ENCODE results near the gene ABHD12. TPM values are rescaled to one million over a fixed set of nuclear protein-coding genes. Genes with fewer than 3 reads are reported as not detected.

The ABHD12 gene
- polyA plus RNA-seq, 1 donor (not counting 4 experiments of a cell fraction or from before 2014, with no cell fraction given) = 11.2 TPM

- H3K4me1 ChIP-seq (ENCODE audit: control insufficient read depth, extremely low read depth, insufficient read depth, low read length) = peaks cover 46% of the 10 kb centered on the region
- no peak for DNase-seq (ENCODE audit: low read depth, low spot score)
- no peaks in the 10 kb centered on the region for H3K9me3 ChIP-seq (ENCODE audit: control insufficient read depth, low read depth, low read length)
- FAIRE-seq = no peak
- no peak overlapping the region for H2AFZ ChIP-seq (ENCODE audit: control insufficient read depth, low read length)
- no peak overlapping the region for H3K27ac ChIP-seq (ENCODE audit: control insufficient read depth, insufficient read depth, low read length)
- peak overlapping the region; percentile 94 to 97 (median 97) for H3K4me3 ChIP-seq (ENCODE audit: control insufficient read depth in 2 of 3, extremely low read depth in 1 of 3, insufficient read depth in 2 of 3, low read depth in 1 of 3, low read length in 3 of 3)
- no peaks in the 10 kb centered on the region for H3K27me3 ChIP-seq (ENCODE audit: control insufficient read depth, extremely low read depth, insufficient read depth, low read length)
- H3K36me3 ChIP-seq (ENCODE audit: control insufficient read depth in 2 of 2, extremely low read depth in 1 of 2, insufficient read depth in 2 of 2, low read length in 2 of 2) = peaks cover 22 to 34% of the 10 kb centered on the region in 2 experiments
- peaks cover 12% of the 10 kb centered on the region for H3K9me1 ChIP-seq (ENCODE audit: control insufficient read depth, extremely low read depth, insufficient read depth, low read length)
- H4K20me1 ChIP-seq (ENCODE audit: control insufficient read depth, extremely low read depth, insufficient read depth, low read length) = peaks cover 49% of the 10 kb centered on the region
- H3K9ac ChIP-seq (ENCODE audit: control insufficient read depth, extremely low read depth, insufficient read depth, low read length) = peak overlapping the region; percentile 82
- TF ChIP-seq EZH2 (IDR thresholded peaks at IDR 0.05; ENCODE audit: low read length) = no peak
- no peak for TF ChIP-seq CTCF (optimal IDR thresholded peaks at IDR 0.05 in 1 of 3, IDR thresholded peaks at IDR 0.05 in 1 of 3, conservative IDR thresholded peaks at IDR 0.05 in 1 of 3; ENCODE audit: extremely low read depth in 1 of 3, insufficient read depth in 2 of 3, low read length in 3 of 3)
- peak overlapping the region; percentile 84 for H3K4me2 ChIP-seq (ENCODE audit: control insufficient read depth, extremely low read depth, insufficient read depth, low read depth, low read length)
- dilution Hi-C loops (cut with MboI; ENCODE audit: extremely low pct_ligation_motif_present, low sequenced_read_pairs) = no loop called here
- H3K79me2 ChIP-seq (ENCODE audit: control insufficient read depth, insufficient read depth, low read length) = peaks cover 72% of the 10 kb centered on the region
Measured at GRCh38 chr20:25250508-25250907, 140.1 kb downstream of the ABHD12 start.

Small RNAs within 50 kb of the gene (small RNA-seq; reads per million reads assigned to genes)
- 0 reads per million in 3 experiments for gene AL121772.2 (ENCODE audit: insufficient read length in 3 of 3, low read depth in 3 of 3, low replicate concordance in 1 of 3)

Other genes with a start within 250 kb of the ABHD12 start
- gene ENTPD6, start 195.1 kb downstream of the ABHD12 start, polyA plus RNA-seq = 57.8 to 62.0 TPM (median 58.0 TPM) in 3 replicates
- gene PYGB, start 142.8 kb downstream of the ABHD12 start, polyA plus RNA-seq = 78.3 to 135 TPM (median 100 TPM) in 3 replicates
- gene GINS1, start 16.8 kb upstream of the ABHD12 start, polyA plus RNA-seq = 3.3 to 12.5 TPM (median 9.0 TPM) in 3 replicates
- 0.66 to 0.79 TPM (median 0.75 TPM) in 3 replicates for gene NINL, start 194.7 kb upstream of the ABHD12 start, polyA plus RNA-seq
- gene NANP, start 233.2 kb upstream of the ABHD12 start, polyA plus RNA-seq = 3.7 to 6.6 TPM (median 6.3 TPM) in 3 replicates

Measured in keratinocyte (primary cell).